ENCODE data around the gene OLFM1. TPM values are rescaled to one million over a fixed set of nuclear protein-coding genes. Genes with fewer than 3 reads are reported as not detected.

The OLFM1 gene
- total and polyA plus RNA-seq, 2 of the 4 experiments (the other 2 are of a cell fraction): 0.36 to 0.38 TPM

DNA sequence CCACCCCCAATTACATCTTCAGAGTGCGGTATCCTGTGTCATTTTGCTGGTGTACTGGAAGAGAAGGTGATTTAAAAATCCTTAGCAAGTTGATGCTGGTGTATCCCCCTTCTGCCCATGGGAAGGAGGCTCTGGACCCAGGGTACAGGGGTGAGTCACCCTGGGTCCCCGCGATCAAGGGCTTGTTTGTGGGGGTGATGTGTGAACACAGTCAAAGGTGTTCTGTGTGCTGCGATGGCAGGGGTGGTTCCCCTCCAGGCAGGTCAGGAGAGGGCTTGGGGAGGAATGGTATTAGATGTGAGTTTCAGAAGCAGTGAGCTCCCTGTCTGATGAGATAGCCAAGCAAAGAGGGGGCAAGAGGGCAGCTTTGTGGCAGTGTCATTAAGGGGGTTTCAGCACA, 28.9 kb downstream of the OLFM1 start:
- no peak overlapping the region for H2BK20ac ChIP-seq (ENCODE audit: low read depth, low read length)
- H3K4me2 ChIP-seq (ENCODE audit: low read depth, low read length): no peak overlapping the region
- no peak overlapping the region for H3K27ac ChIP-seq (ENCODE audit: insufficient read depth, low read length)
- no peak overlapping the region for H2BK5ac ChIP-seq (ENCODE audit: low read depth, low read length, poor library complexity, severe bottlenecking)
- H3K4ac ChIP-seq (ENCODE audit: low read depth, low read length): no peak overlapping the region
- H2AK9ac ChIP-seq (replicated peaks; ENCODE audit: low read depth, low read length, poor library complexity): no peak overlapping the region
- ATAC-seq (ENCODE audit: low read depth) (no peak), DNase-seq (no peak)
- no TSS peak for BruUV-seq (replicated peaks)
- no peaks in the 10 kb centered on the region for H3K79me1 ChIP-seq (ENCODE audit: low read depth in 1 of 2, low read length in 2 of 2)
- POLR2A ChIA-PET (ENCODE audit: unreplicated experiment): no interaction called here
- no peak overlapping the region for H3K23ac ChIP-seq (ENCODE audit: low read depth, low read length)
- intact Hi-C loops (cut with micrococcal nuclease) (no loop called here), dilution Hi-C loops (cut with HindIII; ENCODE audit: low sequenced_read_pairs, unreplicated experiment) (no loop called here), in situ Hi-C loops (cut with MboI; ENCODE audit: low sequenced_read_pairs) (no loop called here)
- H3K9ac ChIP-seq (ENCODE audit: low read depth, low read length): no peak overlapping the region
- H4K20me1 ChIP-seq (ENCODE audit: insufficient read depth, low read length): no peaks in the 10 kb centered on the region
- TF ChIP-seq RFX5 (IDR thresholded peaks at IDR 0.05; ENCODE audit: low read depth, low read length): no peak
- TF ChIP-seq MAZ (IDR thresholded peaks at IDR 0.05; ENCODE audit: borderline replicate concordance, low read depth, low read length): no peak
- H3K14ac ChIP-seq (replicated peaks; ENCODE audit: low read depth, low read length): no peak overlapping the region
- no peaks in the 10 kb centered on the region for H3K4me1 ChIP-seq (ENCODE audit: control insufficient read depth, insufficient read depth, low read length)
- no peak overlapping the region for H3K4me3 ChIP-seq (ENCODE audit: insufficient read depth, low read depth, low read length)
- WGBS, 2 experiments (ENCODE audit: extremely low coverage in 2 of 2, insufficient read length in 1 of 2): 83% methylated on average over 2 of the region's 4 CpGs; no CpG with 5 or more reads in 1 of the 2 experiments
- H3K27me3 ChIP-seq (ENCODE audit: control insufficient read depth, insufficient read depth, low read length): no peaks in the 10 kb centered on the region
- H3K36me3 ChIP-seq (ENCODE audit: control insufficient read depth, insufficient read depth, low read length): no peaks in the 10 kb centered on the region
- H3K56ac ChIP-seq (ENCODE audit: extremely low read depth, insufficient read depth, low read length): no peak overlapping the region
- H2AK5ac ChIP-seq (ENCODE audit: low read depth, low read length): no peak overlapping the region
- no peak overlapping the region for H2AFZ ChIP-seq (replicated peaks; ENCODE audit: low read length, poor library complexity)
- no peak overlapping the region for H2BK15ac ChIP-seq (ENCODE audit: low read depth, low read length)
- CTCF ChIA-PET: no interaction called here
- no peak overlapping the region for H4K8ac ChIP-seq (ENCODE audit: low read depth in 2 of 2, low read length in 2 of 2)
- no peak overlapping the region for H4K5ac ChIP-seq (ENCODE audit: low read depth, low read length)
- H2BK120ac ChIP-seq (ENCODE audit: low read depth, low read length): no peak overlapping the region
- H4K91ac ChIP-seq (ENCODE audit: insufficient read depth, low read depth, low read length): no peak overlapping the region
- no peaks in the 10 kb centered on the region for H3K9me1 ChIP-seq (ENCODE audit: insufficient read depth, low read length)
- peaks cover 44% of the 10 kb centered on the region for H3K9me3 ChIP-seq (ENCODE audit: control insufficient read depth, insufficient read depth, low read length)
- H3K18ac ChIP-seq (ENCODE audit: low read depth, low read length): no peak overlapping the region

Data from IMR-90 (cell line).